Prostate gland (tissue), 2 donors: ENCODE measurements around the gene TLDC2. TPM values are rescaled to one million over a fixed set of nuclear protein-coding genes. Genes with fewer than 3 reads are reported as not detected.

Experiments used
- DNase-seq: peaks from one replicate; pipeline ENCODE4 v3.0.0-alpha.2; 2019; ENCODE audit warnings: low spot score
- H3K27ac ChIP-seq, 2 donors: fragments of 200-600 bp; sonication (generic); 2 replicates each; pipeline ENCODE4 v1.5.1; 2017 to 2019
- H3K27me3 ChIP-seq: fragments of 200-600 bp; sonication (generic); replicated peaks from 2 replicates; pipeline ENCODE4 v1.5.1; 2019; ENCODE audit not compliant: insufficient read depth
- H3K36me3 ChIP-seq, 2 donors: fragments of 200-600 bp; sonication (generic); 1 replicate in 1 of 2; 2 replicates in 1 of 2; pipeline versions ENCODE4 v1.5.1 to v1.8.1; 2017 to 2019
- H3K4me1 ChIP-seq: fragments of 200-600 bp; sonication (generic); replicated peaks from 2 replicates; pipeline ENCODE4 v1.5.1; 2019
- H3K4me3 ChIP-seq, 2 donors: fragments of 200-600 bp; sonication (generic); 2 replicates each; pipeline ENCODE4 v1.5.1; 2017 to 2019
- H3K9me3 ChIP-seq: fragments of 200-600 bp; sonication (generic); 2 replicates; pipeline ENCODE4 v1.5.1; 2017
- POLR2A ChIP-seq: fragments of 450-650 bp; IDR thresholded peaks from one replicate; pipeline ENCODE4 v1.6.1; 2016; ENCODE audit warnings: antibody characterized with exemption, mild to moderate bottlenecking
- POLR2AphosphoS5 ChIP-seq: sonication (generic); formaldehyde crosslinking; IDR thresholded peaks from one replicate; pipeline ENCODE4 v1.6.1; 2017; ENCODE audit warnings: antibody characterized with exemption
- WGBS: methylation state at CpG from one replicate; pipeline ENCODE4 v1.1.5; 2018; 5-methylcytosine and 5-hydroxymethylcytosine counted together
- intact Hi-C: fragments of 100-400 bp; cut with DNase I; formaldehyde crosslinking; loops from one replicate; pipeline ENCODE4 v1.14.2; 2022
- total RNA-seq, 2 donors: library from RNA; depleted of rRNA; stranded (reverse); fragments of >200 nt; gene quantifications; one replicate each; pipeline ENCODE4 v1.1.0, GENCODE V29; 2016
- TF ChIP-seq, protein P1 (sequence below), 4 experiments: fragments of 200-600 bp in 2 of 4; fragments of 450-650 bp in 2 of 4; sonication (generic) in 2 of 4; IDR thresholded peaks; 1 replicate in 3 of 4; 2 replicates in 1 of 4; pipeline ENCODE4 v1.5.1; 2016 to 2019; ENCODE audit warnings: antibody characterized with exemption in 4 of 4, mild to moderate bottlenecking in 2 of 4, moderate library complexity in 2 of 4

The TLDC2 gene
- 1 to 10 TPM in 1 of 2 donors, under 1 TPM in 1; 0.14 to 1.3 TPM for total RNA-seq

DNA sequence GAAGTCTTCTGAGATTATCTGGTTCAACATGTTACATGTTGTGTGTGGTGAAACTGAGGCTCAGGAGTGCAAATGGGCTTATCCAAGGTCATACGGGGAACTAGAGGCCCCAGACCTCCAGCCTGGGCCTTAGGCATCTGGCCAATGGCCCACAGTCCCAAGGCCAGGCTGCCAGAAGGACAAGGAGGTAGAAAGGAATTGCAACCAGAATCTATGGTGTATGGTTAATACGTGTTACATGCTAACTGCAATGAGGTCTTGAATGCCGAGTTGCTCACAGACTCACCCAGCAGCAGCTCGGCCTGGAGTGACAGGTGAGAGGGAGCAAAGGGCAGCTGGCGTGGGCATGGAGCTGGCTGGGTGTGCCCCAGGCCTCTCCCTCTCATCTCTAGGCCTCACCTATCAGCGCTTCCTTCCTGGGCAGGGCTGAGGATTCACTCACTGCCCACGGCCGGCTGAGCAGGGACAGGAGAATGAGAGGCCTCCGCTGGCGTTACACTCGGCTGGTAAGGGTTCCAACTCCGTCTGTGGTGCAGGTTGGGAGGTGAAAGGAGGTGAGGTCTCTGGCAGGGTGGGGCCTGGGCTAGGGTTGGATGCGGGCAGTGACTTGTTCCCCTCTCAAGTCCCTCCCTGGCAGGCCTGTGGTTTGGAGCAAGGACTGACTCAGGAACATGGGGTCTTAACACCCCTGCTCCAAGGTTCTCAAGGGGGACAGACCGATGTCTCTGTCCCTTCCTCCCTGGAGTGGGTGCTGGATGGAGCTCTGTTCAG lies at the start of gene TLDC2:
Gene TLDC2 (plus strand): TSS at position 437 of the 771 bp plus-strand sequence. CDS start 37 bp downstream, at position 474.
- 85% methylated on average over 13 of the region's 14 CpGs for WGBS
- Histone ChIP-seq H3K36me3 (no peaks in the 10 kb centered on the region), H3K27ac (no peak within 1 kb of the TSS), H3K9me3 (no peaks in the 10 kb centered on the region), H3K4me1 (no peaks in the 10 kb centered on the region), H3K4me3 (no peak within 1 kb of the TSS), H3K27me3 (no peaks in the 10 kb centered on the region)
- TF ChIP-seq POLR2AphosphoS5: no peak
- TF ChIP-seq, protein P1, sequence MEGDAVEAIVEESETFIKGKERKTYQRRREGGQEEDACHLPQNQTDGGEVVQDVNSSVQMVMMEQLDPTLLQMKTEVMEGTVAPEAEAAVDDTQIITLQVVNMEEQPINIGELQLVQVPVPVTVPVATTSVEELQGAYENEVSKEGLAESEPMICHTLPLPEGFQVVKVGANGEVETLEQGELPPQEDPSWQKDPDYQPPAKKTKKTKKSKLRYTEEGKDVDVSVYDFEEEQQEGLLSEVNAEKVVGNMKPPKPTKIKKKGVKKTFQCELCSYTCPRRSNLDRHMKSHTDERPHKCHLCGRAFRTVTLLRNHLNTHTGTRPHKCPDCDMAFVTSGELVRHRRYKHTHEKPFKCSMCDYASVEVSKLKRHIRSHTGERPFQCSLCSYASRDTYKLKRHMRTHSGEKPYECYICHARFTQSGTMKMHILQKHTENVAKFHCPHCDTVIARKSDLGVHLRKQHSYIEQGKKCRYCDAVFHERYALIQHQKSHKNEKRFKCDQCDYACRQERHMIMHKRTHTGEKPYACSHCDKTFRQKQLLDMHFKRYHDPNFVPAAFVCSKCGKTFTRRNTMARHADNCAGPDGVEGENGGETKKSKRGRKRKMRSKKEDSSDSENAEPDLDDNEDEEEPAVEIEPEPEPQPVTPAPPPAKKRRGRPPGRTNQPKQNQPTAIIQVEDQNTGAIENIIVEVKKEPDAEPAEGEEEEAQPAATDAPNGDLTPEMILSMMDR (IDR thresholded peaks at IDR 0.05): no peak
- no peak for TF ChIP-seq POLR2A
- DNase-seq: no peak
- intact Hi-C loops: no loop called here

DNA sequence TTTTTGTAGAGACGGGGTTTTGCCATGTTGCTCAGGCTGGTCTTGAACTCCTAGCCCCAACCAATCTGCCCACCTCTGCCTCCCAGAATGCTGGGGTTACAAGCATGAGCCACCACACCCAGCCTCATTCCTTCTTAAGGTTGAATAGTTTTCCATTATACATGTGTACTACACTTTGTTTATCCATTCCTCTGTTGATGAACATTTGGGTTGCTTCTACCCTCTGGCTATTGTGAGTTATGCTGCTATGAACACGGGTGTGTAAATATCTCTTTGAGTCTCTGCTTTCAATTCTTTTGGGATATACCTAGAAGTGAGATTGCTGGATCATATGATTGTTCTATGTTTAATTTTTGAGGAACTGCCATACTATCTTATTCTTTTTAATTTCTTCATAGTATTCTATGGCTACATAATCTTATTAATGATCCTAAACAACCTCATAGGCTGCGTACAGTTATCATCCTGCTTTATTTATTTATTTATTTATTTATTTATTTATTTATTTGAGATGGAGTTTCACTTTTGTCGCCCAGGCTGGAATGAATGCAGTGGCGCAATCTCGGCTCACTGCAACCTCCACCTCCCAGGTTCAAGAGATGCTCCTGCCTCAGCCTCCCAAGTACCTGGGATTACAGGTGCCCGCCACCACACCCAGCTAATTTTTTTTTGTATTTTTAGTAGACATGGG lies 49.2 kb upstream of the TLDC2 start:
- Histone ChIP-seq H3K9me3 (no peaks in the 10 kb centered on the region), H3K36me3 (peaks cover 0 to 12% of the 10 kb centered on the region in 2 donors), H3K4me1 (peaks cover 2% of the 10 kb centered on the region), H3K27me3 (no peaks in the 10 kb centered on the region), H3K27ac (no peak overlapping the region), H3K4me3 (no peak overlapping the region)
- WGBS: 89% methylated on average over 7 of the region's 7 CpGs
- no peak for DNase-seq
- TF ChIP-seq POLR2AphosphoS5 (no peak), POLR2A (no peak)
- TF ChIP-seq, protein P1 (IDR thresholded peaks at IDR 0.05): no peak
- intact Hi-C loops: loop anchor here (5.0 kb wide), 1 partner anchor 36 kb away; a partner anchor contains a TSS

DNA sequence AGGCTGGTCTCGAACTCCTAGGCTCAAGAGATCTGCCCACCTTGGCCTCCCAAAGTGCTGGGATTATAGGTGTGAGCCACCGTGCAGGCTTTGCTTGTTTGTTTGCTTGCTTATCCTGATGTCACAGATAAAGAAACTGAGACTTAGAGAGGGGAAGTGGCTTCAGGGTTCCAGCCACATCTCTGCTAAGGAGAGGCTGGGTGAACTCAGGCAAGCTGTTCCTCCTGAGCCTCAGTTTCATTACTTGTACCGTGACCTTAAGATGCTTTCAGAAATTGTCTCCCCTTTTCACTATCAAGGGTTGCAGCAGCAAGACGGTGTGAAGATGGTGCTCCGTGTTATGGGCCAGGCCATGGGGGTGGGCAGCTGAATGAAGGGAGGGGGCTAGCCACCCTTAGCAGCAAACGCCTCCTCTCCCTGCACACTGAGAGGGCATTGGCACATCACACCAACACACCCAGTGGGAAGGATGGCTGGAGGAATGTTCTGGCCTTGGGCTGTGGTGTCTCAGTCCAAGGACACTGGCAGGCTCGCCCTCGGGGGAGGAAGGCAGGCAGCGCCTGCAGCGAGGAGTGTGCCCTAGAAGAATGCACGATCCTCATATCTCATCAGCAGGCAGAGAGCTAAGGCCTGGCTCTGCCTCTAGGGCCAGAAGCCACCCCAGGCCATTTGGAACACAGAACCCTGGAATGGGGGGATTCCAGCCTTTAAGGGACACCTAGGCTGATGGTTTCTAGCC lies 48.2 kb upstream of the TLDC2 start:
- TF ChIP-seq POLR2A (no peak), POLR2AphosphoS5 (no peak)
- TF ChIP-seq, protein P1 (IDR thresholded peaks at IDR 0.05): no peak
- Histone ChIP-seq H3K4me1 (peaks cover 2% of the 10 kb centered on the region), H3K27ac (no peak overlapping the region), H3K9me3 (no peaks in the 10 kb centered on the region), H3K27me3 (no peaks in the 10 kb centered on the region), H3K4me3 (no peak overlapping the region), H3K36me3 (peaks cover 0 to 12% of the 10 kb centered on the region in 2 donors)
- no peak for DNase-seq
- intact Hi-C loops: loop anchor here (5.0 kb wide), 1 partner anchor 35 kb away; a partner anchor contains a TSS
- WGBS: 74% methylated on average over 7 of the region's 11 CpGs

DNA sequence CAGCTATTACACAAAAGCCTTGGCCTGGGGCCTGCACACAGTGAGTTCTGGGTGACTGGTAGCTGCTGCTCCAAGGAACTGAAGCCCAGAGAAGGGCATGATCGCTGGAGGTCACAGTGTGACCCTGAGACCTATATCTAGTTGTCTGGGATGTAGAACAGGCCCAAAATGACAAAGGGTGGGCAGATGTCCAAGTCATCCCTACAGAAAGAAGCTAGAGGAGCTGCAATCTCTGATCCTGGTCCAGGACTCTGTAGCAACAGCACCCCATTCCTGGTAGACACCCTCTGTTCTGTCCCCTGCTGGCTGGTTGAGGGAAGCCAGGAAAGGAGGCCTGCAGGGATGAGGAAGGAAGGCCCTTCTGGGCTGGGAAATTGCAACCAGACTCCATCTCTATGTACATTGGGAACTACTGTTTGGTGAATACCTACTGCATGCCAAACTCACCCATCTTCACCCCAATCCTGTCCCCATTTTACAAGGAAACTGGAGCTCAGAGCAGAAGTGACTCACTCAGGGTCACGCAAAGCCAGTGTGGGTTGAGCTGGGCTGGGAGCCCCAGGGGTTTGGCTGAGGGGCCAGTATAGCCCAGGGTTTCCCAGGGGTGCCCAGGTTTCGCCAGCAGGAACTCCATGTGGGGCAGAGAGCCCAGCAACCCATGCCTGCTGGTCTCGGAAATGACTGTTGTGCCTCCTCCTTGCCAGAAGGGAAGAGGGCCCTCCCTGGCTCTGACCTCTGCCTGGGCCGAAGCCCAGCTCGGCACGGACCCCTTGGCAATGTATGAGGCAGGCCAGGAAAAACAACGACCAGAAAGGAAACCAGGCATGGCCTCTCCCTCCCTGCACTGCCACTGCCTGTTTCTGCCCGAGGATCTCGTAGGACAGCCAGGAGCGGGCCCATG lies 44.9 kb upstream of the TLDC2 start:
- peaks cover 4% of the 10 kb centered on the region for H3K4me1 ChIP-seq
- WGBS: 27% methylated on average over 9 of the region's 11 CpGs
- no peak overlapping the region for H3K4me3 ChIP-seq
- H3K36me3 ChIP-seq: peaks cover 0 to 12% of the 10 kb centered on the region in 2 donors
- no peaks in the 10 kb centered on the region for H3K9me3 ChIP-seq
- DNase-seq: no peak
- intact Hi-C loops: no loop called here
- TF ChIP-seq POLR2AphosphoS5 (peak; percentile 38), POLR2A (no peak)
- TF ChIP-seq, protein P1 (IDR thresholded peaks at IDR 0.05): peak in 1 of 4 experiments; percentile 19
- peak overlapping the region; percentile 66 to 67 for H3K27ac ChIP-seq
- no peaks in the 10 kb centered on the region for H3K27me3 ChIP-seq
